Liver (tissue), 9 donors: ENCODE results near the gene HLA-C. TPM values are rescaled to one million over a fixed set of nuclear protein-coding genes. Genes with fewer than 3 reads are reported as not detected.

Source experiments
- DNase-seq: peaks from one replicate; pipeline ENCODE4 v3.0.0-alpha.2; 2017; ENCODE audit warnings: low spot score
- H3K27ac ChIP-seq, 2 donors: one replicate each; pipeline ENCODE4 v1.7.0; 2013; ENCODE audit warnings: inconsistent platforms in 2 of 2, low read length in 2 of 2, control low read depth in 1 of 2, low read depth in 1 of 2, mild to moderate bottlenecking in 1 of 2
- H3K27me3 ChIP-seq, 4 donors: one replicate each; pipeline versions ENCODE4 v1.6.1 to v1.7.0; 2013; ENCODE audit warnings: low read length in 3 of 4, inconsistent platforms in 1 of 4, mild to moderate bottlenecking in 1 of 4, moderate library complexity in 1 of 4; ENCODE audit not compliant: control insufficient read depth in 4 of 4, insufficient read depth in 4 of 4
- H3K36me3 ChIP-seq, 4 donors: one replicate each; pipeline versions ENCODE4 v1.6.1 to v1.7.0; 2013; ENCODE audit warnings: low read length in 3 of 4, mild to moderate bottlenecking in 3 of 4, low read depth in 1 of 4, moderate library complexity in 1 of 4; ENCODE audit not compliant: control insufficient read depth in 4 of 4, insufficient read depth in 3 of 4
- H3K4me1 ChIP-seq, 4 donors: one replicate each; pipeline versions ENCODE4 v1.6.1 to v1.7.0; 2013; ENCODE audit warnings: low read length in 3 of 4, mild to moderate bottlenecking in 3 of 4, moderate library complexity in 1 of 4; ENCODE audit not compliant: control insufficient read depth in 4 of 4, insufficient read depth in 4 of 4
- H3K4me3 ChIP-seq, 3 donors: one replicate each; pipeline versions ENCODE4 v1.6.1 to v1.7.0; 2013; ENCODE audit warnings: low read length in 3 of 3, control low read depth in 1 of 3, low read depth in 1 of 3, mild to moderate bottlenecking in 1 of 3
- H3K9ac ChIP-seq, 2 donors: one replicate each; pipeline ENCODE4 v1.7.0; 2013; ENCODE audit warnings: low read length in 2 of 2, mild to moderate bottlenecking in 2 of 2, moderate library complexity in 2 of 2, control low read depth in 1 of 2, low read depth in 1 of 2
- H3K9me3 ChIP-seq, 4 donors: one replicate each; pipeline versions ENCODE4 v1.6.1 to v1.7.0; 2013; ENCODE audit warnings: low read length in 3 of 4; ENCODE audit not compliant: control insufficient read depth in 4 of 4
- CTCF ChIP-seq: fragments of 150-350 bp; IDR thresholded peaks from 2 replicates; pipeline ENCODE4 v1.5.1; 2017; ENCODE audit warnings: improper control_type of control experiment, low read depth, low read length; ENCODE audit not compliant: missing input control
- EGR1 ChIP-seq, 2 donors: IDR thresholded peaks; 2 replicates each; pipeline ENCODE4 v1.6.1; 2016 to 2018; ENCODE audit warnings: antibody characterized with exemption in 2 of 2, low read depth in 2 of 2
- FOXA1 ChIP-seq: IDR thresholded peaks from 2 replicates; pipeline ENCODE4 v1.6.1; 2016; ENCODE audit warnings: antibody characterized with exemption
- HNF4A ChIP-seq, 2 donors: conservative IDR thresholded peaks; 2 replicates each; pipeline ENCODE4 v1.6.1; 2016; ENCODE audit warnings: antibody characterized with exemption in 2 of 2, mild to moderate bottlenecking in 2 of 2
- HNF4G ChIP-seq: IDR thresholded peaks from 2 replicates; pipeline ENCODE4 v1.6.1; 2016; ENCODE audit warnings: antibody characterized with exemption
- JUND ChIP-seq, 2 donors: IDR thresholded peaks; 2 replicates each; pipeline ENCODE4 v1.6.1; 2016; ENCODE audit warnings: antibody characterized with exemption in 2 of 2
- NR2F2 ChIP-seq: IDR thresholded peaks from 2 replicates; pipeline ENCODE4 v1.6.1; 2016; ENCODE audit warnings: antibody characterized with exemption
- RAD21 ChIP-seq, 2 donors: IDR thresholded peaks; 2 replicates each; pipeline ENCODE4 v1.6.1; 2016; ENCODE audit warnings: antibody characterized with exemption in 2 of 2, mild to moderate bottlenecking in 2 of 2
- RXRA ChIP-seq, 2 donors: IDR thresholded peaks; 2 replicates each; pipeline ENCODE4 v1.6.1; 2017 to 2018; ENCODE audit warnings: antibody characterized with exemption in 2 of 2, mild to moderate bottlenecking in 1 of 2
- SP1 ChIP-seq: IDR thresholded peaks from 2 replicates; pipeline ENCODE4 v1.6.1; 2018; ENCODE audit warnings: antibody characterized with exemption, mild to moderate bottlenecking
- WGBS: extraction: QIAGEN DNeasy Blood & Tissue Kit; methylation state at CpG from one replicate; pipeline ENCODE4 v1.1.7; 2013; 5-methylcytosine and 5-hydroxymethylcytosine counted together
- polyA plus RNA-seq, 2 donors: library from polyadenylated mRNA; stranded (reverse) in 1 of 2; unstranded in 1 of 2; fragments of 200-250 nt in 1 of 2; fragments of >200 nt in 1 of 2; fragmentation: Nextera tagmentation in 1 of 2; extraction: Ambion mirVana in 1 of 2; gene quantifications; one replicate each; pipeline versions ENCODE4 v1.2.1 to v1.2.3, GENCODE V29; 2013 to 2015
- total RNA-seq, 2 donors: library from RNA; depleted of rRNA; stranded (reverse); fragments of >200 nt; gene quantifications; one replicate each; pipeline ENCODE4 v1.2.3, GENCODE V29; 2014
- TF ChIP-seq, protein P1 (sequence below): IDR thresholded peaks from 2 replicates; pipeline ENCODE4 v1.6.1; 2016; ENCODE audit warnings: antibody characterized with exemption
- TF ChIP-seq, protein P2 (sequence below): IDR thresholded peaks from 2 replicates; pipeline ENCODE4 v1.6.1; 2016; ENCODE audit warnings: antibody characterized with exemption
- TF ChIP-seq, protein P3 (sequence below): IDR thresholded peaks from 2 replicates; pipeline ENCODE4 v1.6.1; 2016; ENCODE audit warnings: antibody characterized with exemption
- TF ChIP-seq, protein P4 (sequence below): IDR thresholded peaks from 2 replicates; pipeline ENCODE4 v1.6.1; 2016; ENCODE audit warnings: antibody characterized with exemption, mild to moderate bottlenecking
- donor health status: healthy.
- donor health status: healthy.
- donor health status: healthy.
- donor health status: healthy.
- donor health status: healthy.

HLA-C gene
- total and polyA plus RNA-seq, 4 donors, result 232 to 317 (median 270) TPM

DNA sequence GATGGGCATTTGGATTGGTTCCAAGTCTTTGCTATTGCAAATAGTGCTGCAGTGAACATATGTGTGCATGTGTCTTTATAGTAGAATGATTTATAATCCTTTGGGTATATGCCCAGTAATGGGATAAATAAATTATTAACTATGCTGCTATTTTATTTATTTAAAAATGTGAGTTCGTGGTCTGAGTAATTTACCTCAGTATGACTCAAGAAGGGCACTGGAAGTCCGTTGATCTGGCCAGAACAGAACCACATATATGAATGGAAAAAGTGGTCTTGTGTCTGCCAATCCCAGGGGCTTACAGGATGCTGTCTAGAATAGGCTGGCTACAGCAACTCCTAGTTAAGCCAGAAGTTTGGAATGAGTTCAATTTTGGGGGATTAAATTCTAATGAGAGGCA is 27.6 kb upstream of the HLA-C start:
- TF ChIP-seq, protein P1, sequence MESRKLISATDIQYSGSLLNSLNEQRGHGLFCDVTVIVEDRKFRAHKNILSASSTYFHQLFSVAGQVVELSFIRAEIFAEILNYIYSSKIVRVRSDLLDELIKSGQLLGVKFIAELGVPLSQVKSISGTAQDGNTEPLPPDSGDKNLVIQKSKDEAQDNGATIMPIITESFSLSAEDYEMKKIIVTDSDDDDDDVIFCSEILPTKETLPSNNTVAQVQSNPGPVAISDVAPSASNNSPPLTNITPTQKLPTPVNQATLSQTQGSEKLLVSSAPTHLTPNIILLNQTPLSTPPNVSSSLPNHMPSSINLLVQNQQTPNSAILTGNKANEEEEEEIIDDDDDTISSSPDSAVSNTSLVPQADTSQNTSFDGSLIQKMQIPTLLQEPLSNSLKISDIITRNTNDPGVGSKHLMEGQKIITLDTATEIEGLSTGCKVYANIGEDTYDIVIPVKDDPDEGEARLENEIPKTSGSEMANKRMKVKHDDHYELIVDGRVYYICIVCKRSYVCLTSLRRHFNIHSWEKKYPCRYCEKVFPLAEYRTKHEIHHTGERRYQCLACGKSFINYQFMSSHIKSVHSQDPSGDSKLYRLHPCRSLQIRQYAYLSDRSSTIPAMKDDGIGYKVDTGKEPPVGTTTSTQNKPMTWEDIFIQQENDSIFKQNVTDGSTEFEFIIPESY, result no peak
- TF ChIP-seq, protein P2, sequence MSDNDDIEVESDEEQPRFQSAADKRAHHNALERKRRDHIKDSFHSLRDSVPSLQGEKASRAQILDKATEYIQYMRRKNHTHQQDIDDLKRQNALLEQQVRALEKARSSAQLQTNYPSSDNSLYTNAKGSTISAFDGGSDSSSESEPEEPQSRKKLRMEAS, result no peak
- TF ChIP-seq RXRA (IDR thresholded peaks at IDR 0.05), result no peak
- TF ChIP-seq, protein P3, sequence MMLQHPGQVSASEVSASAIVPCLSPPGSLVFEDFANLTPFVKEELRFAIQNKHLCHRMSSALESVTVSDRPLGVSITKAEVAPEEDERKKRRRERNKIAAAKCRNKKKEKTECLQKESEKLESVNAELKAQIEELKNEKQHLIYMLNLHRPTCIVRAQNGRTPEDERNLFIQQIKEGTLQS, result no peak
- no peak for TF ChIP-seq SP1
- Histone ChIP-seq H3K9me3 (no peaks in the 10 kb centered on the region), H3K4me3 (no peak overlapping the region), H3K9ac (no peak overlapping the region), H3K36me3 (no peaks in the 10 kb centered on the region), H3K27ac (no peak overlapping the region), H3K4me1 (no peaks in the 10 kb centered on the region), H3K27me3 (peaks cover 0 to 6% (median 2%) of the 10 kb centered on the region in 4 donors)
- WGBS, result 16% methylated on average over 2 of the region's 2 CpGs
- no peak for DNase-seq

GRCh38 chr6:31294056-31294455 is 22.2 kb upstream of the HLA-C start:
- peaks cover 0 to 2% (median under 1%) of the 10 kb centered on the region in 4 donors for H3K27me3 ChIP-seq
- no peak overlapping the region for H3K4me3 ChIP-seq
- H3K9me3 ChIP-seq, result no peaks in the 10 kb centered on the region
- 53% methylated on average over 3 of the region's 3 CpGs for WGBS
- H3K36me3 ChIP-seq, result no peaks in the 10 kb centered on the region
- H3K9ac ChIP-seq, result no peak overlapping the region
- TF ChIP-seq, protein P2, result no peak
- TF ChIP-seq, protein P3, result no peak
- TF ChIP-seq, protein P4, sequence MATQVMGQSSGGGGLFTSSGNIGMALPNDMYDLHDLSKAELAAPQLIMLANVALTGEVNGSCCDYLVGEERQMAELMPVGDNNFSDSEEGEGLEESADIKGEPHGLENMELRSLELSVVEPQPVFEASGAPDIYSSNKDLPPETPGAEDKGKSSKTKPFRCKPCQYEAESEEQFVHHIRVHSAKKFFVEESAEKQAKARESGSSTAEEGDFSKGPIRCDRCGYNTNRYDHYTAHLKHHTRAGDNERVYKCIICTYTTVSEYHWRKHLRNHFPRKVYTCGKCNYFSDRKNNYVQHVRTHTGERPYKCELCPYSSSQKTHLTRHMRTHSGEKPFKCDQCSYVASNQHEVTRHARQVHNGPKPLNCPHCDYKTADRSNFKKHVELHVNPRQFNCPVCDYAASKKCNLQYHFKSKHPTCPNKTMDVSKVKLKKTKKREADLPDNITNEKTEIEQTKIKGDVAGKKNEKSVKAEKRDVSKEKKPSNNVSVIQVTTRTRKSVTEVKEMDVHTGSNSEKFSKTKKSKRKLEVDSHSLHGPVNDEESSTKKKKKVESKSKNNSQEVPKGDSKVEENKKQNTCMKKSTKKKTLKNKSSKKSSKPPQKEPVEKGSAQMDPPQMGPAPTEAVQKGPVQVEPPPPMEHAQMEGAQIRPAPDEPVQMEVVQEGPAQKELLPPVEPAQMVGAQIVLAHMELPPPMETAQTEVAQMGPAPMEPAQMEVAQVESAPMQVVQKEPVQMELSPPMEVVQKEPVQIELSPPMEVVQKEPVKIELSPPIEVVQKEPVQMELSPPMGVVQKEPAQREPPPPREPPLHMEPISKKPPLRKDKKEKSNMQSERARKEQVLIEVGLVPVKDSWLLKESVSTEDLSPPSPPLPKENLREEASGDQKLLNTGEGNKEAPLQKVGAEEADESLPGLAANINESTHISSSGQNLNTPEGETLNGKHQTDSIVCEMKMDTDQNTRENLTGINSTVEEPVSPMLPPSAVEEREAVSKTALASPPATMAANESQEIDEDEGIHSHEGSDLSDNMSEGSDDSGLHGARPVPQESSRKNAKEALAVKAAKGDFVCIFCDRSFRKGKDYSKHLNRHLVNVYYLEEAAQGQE, result no peak
- no peak for TF ChIP-seq CTCF
- TF ChIP-seq EGR1 (IDR thresholded peaks at IDR 0.05; ENCODE audit: low read depth in 2 of 2), result no peak
- no peak for TF ChIP-seq JUND (IDR thresholded peaks at IDR 0.05)
- TF ChIP-seq NR2F2, result no peak
- TF ChIP-seq, protein P1, result no peak
- no peak for TF ChIP-seq HNF4A (conservative IDR thresholded peaks at IDR 0.05)
- TF ChIP-seq FOXA1, result no peak
- no peak for TF ChIP-seq HNF4G
- TF ChIP-seq RAD21 (IDR thresholded peaks at IDR 0.05), result no peak
- TF ChIP-seq RXRA (IDR thresholded peaks at IDR 0.05), result no peak
- no peaks in the 10 kb centered on the region for H3K4me1 ChIP-seq
- DNase-seq, result no peak
- H3K27ac ChIP-seq, result no peak overlapping the region
